ENCODE data around the gene TAF11L4. TPM values are rescaled to one million over a fixed set of nuclear protein-coding genes. Genes with fewer than 3 reads are reported as not detected.
A peak's percentile ranks its signal among the peaks of the same experiment; 100 is the strongest.

Gene TAF11L4
- total and polyA plus RNA-seq, 9 of the 15 experiments (the other 6 are each of a cell fraction or from before 2014, with no cell fraction given) = not detected

DNA sequence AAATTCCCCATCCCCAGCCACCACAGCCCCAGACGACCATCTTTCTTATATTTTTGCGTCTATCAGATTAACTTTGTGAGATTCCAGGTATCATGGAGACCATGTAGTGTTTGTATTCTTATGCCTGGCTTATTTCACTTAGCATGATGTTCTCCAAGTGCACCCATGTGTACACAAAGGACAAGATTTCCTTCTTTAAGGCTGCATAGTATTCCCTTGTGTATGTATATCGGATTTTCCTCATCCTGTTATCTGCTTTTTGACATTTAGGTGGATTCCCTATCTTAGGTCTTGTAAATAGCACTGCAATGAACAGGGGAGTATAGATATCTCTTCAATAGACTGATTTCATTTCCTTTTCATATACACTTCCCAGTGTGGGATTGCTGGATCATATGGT, 28.8 kb upstream of the TAF11L4 start:
- TF ChIP-seq THRA (IDR thresholded peaks at IDR 0.05) (no peak), ZNF146 (CRISPR knock-in tag; IDR thresholded peaks at IDR 0.05; ENCODE audit: unreplicated experiment) (peak; percentile 82)
- 0% methylated on average over 3 of the region's 3 CpGs for WGBS (ENCODE audit: insufficient coverage, low coverage, missing lambda C conversion rate)
- no peak for FAIRE-seq
- no peaks in the 10 kb centered on the region for H3K79me2 ChIP-seq (ENCODE audit: control insufficient read depth, insufficient read depth, low read length)
- no peak for ATAC-seq
- no TSS peak for BruUV-seq (replicated peaks)
- DNase-seq (ENCODE audit: extremely low read depth in 1 of 4, low spot score in 3 of 4) = no peak
- no peaks in the 10 kb centered on the region for H3K27me3 ChIP-seq (ENCODE audit: control insufficient read depth in 2 of 2, insufficient read depth in 2 of 2, low read length in 2 of 2)
- no peaks in the 10 kb centered on the region for H3K9me1 ChIP-seq (ENCODE audit: control insufficient read depth, insufficient read depth, low read length)
- no peaks in the 10 kb centered on the region for H3K36me3 ChIP-seq (ENCODE audit: control insufficient read depth, insufficient read depth, low read length)
- H3K27ac ChIP-seq (ENCODE audit: extremely low read depth, low read depth, low read length) = no peak overlapping the region
- H3K4me2 ChIP-seq (ENCODE audit: insufficient read depth, low read length) = no peak overlapping the region
- POLR2A ChIA-PET = no interaction called here
- no peak overlapping the region for H3K9ac ChIP-seq (ENCODE audit: insufficient read depth in 1 of 2, low read depth in 2 of 2, low read length in 2 of 2)
- no peak overlapping the region for H3K4me3 ChIP-seq
- intact Hi-C loops (cut with micrococcal nuclease) = no loop called here
- no peaks in the 10 kb centered on the region for H4K20me1 ChIP-seq (replicated peaks; ENCODE audit: control insufficient read depth, insufficient read depth, low read length)
- no peaks in the 10 kb centered on the region for H3K9me3 ChIP-seq (replicated peaks; ENCODE audit: control insufficient read depth, insufficient read depth, low read depth, low read length)
- CTCF ChIA-PET (ENCODE audit: low intra/inter-chr PET ratio) = no interaction called here
- H2AFZ ChIP-seq (ENCODE audit: low read depth, low read length) = no peak overlapping the region
- in situ Hi-C loops (cut with MboI) = loop anchor here (25.0 kb wide), 1 partner anchor 820 kb away; no protein-coding TSS in a partner anchor
- H3K4me1 ChIP-seq (replicated peaks in 1 of 2; ENCODE audit: control insufficient read depth in 2 of 2, insufficient read depth in 2 of 2, low read length in 2 of 2) = no peaks in the 10 kb centered on the region

DNA sequence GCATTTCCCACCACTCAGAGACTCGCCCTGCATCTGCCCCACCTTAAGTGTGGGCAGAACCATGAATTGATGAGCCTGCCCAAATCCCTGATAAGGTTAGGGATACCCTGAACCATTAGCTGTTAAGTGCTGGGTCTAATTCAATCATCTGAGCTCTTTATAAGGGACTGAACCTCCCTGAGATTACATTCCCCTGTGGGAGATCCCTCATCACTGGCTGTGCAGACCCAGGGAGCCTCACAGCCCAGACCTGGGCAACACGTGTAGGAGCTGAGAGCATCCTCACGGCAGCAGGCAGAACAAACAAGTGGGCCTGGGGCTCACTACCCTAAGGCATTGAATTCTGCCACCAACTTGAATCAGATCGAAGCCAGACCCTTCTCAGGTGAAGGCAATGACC, 24.2 kb upstream of the TAF11L4 start:
- Histone ChIP-seq H3K9me3 (replicated peaks; ENCODE audit: control insufficient read depth, insufficient read depth, low read depth, low read length) (no peaks in the 10 kb centered on the region), H2AFZ (ENCODE audit: low read depth, low read length) (no peak overlapping the region), H3K4me1 (replicated peaks in 1 of 2; ENCODE audit: control insufficient read depth in 2 of 2, insufficient read depth in 2 of 2, low read length in 2 of 2) (no peaks in the 10 kb centered on the region), H3K9ac (ENCODE audit: insufficient read depth in 1 of 2, low read depth in 2 of 2, low read length in 2 of 2) (no peak overlapping the region), H4K20me1 (replicated peaks; ENCODE audit: control insufficient read depth, insufficient read depth, low read length) (no peaks in the 10 kb centered on the region), H3K79me2 (ENCODE audit: control insufficient read depth, insufficient read depth, low read length) (no peaks in the 10 kb centered on the region), H3K4me2 (ENCODE audit: insufficient read depth, low read length) (no peak overlapping the region), H3K27me3 (ENCODE audit: control insufficient read depth in 2 of 2, insufficient read depth in 2 of 2, low read length in 2 of 2) (no peaks in the 10 kb centered on the region; a peak in 1 of 5 replicates), H3K27ac (ENCODE audit: extremely low read depth, low read depth, low read length) (no peak overlapping the region), H3K36me3 (ENCODE audit: control insufficient read depth, insufficient read depth, low read length) (no peaks in the 10 kb centered on the region), H3K4me3 (no peak overlapping the region), H3K9me1 (ENCODE audit: control insufficient read depth, insufficient read depth, low read length) (no peaks in the 10 kb centered on the region)
- intact Hi-C loops (cut with micrococcal nuclease) = no loop called here
- BruUV-seq (replicated peaks) = no TSS peak
- ChIA-PET CTCF (ENCODE audit: low intra/inter-chr PET ratio) (no interaction called here), POLR2A (no interaction called here)
- DNase-seq (ENCODE audit: extremely low read depth in 1 of 4, low spot score in 3 of 4) (no peak), ATAC-seq (no peak), FAIRE-seq (no peak)
- in situ Hi-C loops (cut with MboI) = loop anchor here (25.0 kb wide), 1 partner anchor 815 kb away; no protein-coding TSS in a partner anchor
- WGBS (ENCODE audit: insufficient coverage, low coverage, missing lambda C conversion rate) = 0% methylated on average over 4 of the region's 4 CpGs
- no peak for TF ChIP-seq NR1H2 (CRISPR knock-in tag; IDR thresholded peaks at IDR 0.05)
- no peak for TF ChIP-seq NCOR1 (IDR thresholded peaks at IDR 0.05)
- TF ChIP-seq ZNF12 (CRISPR knock-in tag; IDR thresholded peaks at IDR 0.05) = no peak
- TF ChIP-seq RNF2 (IDR thresholded peaks at IDR 0.05) = no peak
- TF ChIP-seq MYNN (IDR thresholded peaks at IDR 0.05) = no peak
- no peak for TF ChIP-seq MYNN (CRISPR knock-in tag; IDR thresholded peaks at IDR 0.05)
- no peak for TF ChIP-seq ZC3H11A (IDR thresholded peaks at IDR 0.05; ENCODE audit: low read depth, low read length)
- TF ChIP-seq MTA3 (IDR thresholded peaks at IDR 0.05; ENCODE audit: borderline replicate concordance) = no peak
- no peak for TF ChIP-seq SMARCB1 (IDR thresholded peaks at IDR 0.05; ENCODE audit: insufficient read length, low read depth)
- TF ChIP-seq ILK (tag; IDR thresholded peaks at IDR 0.05; ENCODE audit: borderline replicate concordance, low read depth) = no peak
- no peak for TF ChIP-seq ZFP30 (CRISPR knock-in tag; IDR thresholded peaks at IDR 0.05; ENCODE audit: borderline replicate concordance)
- TF ChIP-seq, protein P1, sequence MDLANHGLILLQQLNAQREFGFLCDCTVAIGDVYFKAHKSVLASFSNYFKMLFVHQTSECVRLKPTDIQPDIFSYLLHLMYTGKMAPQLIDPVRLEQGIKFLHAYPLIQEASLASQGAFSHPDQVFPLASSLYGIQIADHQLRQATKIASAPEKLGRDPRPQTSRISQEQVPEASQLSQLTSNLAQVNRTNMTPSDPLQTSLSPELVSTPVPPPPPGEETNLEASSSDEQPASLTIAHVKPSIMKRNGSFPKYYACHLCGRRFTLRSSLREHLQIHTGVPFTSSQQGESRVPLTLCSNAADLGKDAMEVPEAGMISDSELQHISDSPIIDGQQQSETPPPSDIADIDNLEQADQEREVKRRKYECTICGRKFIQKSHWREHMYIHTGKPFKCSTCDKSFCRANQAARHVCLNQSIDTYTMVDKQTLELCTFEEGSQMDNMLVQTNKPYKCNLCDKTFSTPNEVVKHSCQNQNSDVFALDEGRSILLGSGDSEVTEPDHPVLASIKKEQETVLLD (IDR thresholded peaks at IDR 0.05) = no peak
- TF ChIP-seq NONO (IDR thresholded peaks at IDR 0.05; ENCODE audit: low read depth in 2 of 2, low read length in 1 of 2) = no peak
- no peak for TF ChIP-seq ZNF586 (CRISPR knock-in tag; conservative IDR thresholded peaks at IDR 0.05)

All from K562 (cell line).